ENCODE data around the gene TOR2A. TPM values are rescaled to one million over a fixed set of nuclear protein-coding genes. Genes with fewer than 3 reads are reported as not detected.

The TOR2A gene
- total RNA-seq, 4 donors from 2014 or later = 31.4 to 126 (median 48.1) TPM

DNA sequence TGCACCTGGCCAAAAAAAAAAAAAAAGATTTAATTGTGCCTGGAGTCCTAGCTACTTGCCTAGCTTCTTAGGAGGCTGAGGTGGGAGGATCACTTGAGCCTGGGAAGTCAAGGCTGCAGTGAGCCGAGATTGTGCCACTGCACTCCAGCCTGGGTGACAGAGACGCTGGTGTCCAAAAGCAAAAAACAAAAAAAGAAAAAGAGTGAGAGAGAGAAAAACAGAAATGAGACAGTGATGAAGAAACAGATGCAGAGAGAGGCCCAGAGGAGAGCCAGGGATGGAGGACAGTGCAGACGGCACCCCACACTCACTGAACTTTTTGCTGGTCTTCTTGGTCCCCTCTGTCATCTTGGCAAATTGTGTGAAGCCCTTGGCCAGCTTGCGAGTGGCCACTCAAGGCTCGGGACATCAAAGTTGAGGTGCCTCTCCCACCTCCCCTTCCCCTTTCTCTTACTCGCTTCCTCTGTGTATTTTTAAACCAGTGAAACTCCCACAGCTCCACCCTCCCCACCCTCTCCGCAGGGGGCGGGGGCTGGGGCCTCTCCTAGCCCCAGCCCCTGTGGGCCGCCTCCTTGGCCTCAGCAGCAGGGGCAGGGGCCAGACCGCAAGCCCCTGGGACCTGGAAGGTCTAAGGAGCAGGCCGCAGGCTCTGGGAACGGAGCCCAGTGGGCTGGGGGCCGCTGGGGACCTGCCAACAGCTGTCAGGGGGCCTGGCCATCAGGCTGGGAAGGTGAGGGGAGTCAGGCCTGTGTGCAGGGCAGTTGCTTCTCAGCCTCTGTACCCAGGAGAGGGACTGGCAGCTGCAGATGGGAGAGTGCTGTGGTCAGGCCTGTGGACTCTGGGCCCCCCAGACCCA lies 43.4 kb upstream of the TOR2A start, which contains the start of gene SH2D3C:
TSS of gene SH2D3C (minus strand) at position 387 of the 856 bp plus-strand sequence. CDS start at position 348, 39 bp downstream.
- intact Hi-C loops (cut with DNase I; ENCODE audit: low total_unique reads) (no loop called here), in situ Hi-C loops (cut with MboI; ENCODE audit: low pct_ligation_motif_present in 1 of 4, low pct_unique_long_range_greater_than_20kb in 1 of 4, low sequenced_read_pairs in 3 of 4) (loop anchor here in 1 of 4 donors (25.0 kb wide), 1 partner anchor 134 kb away; the partner anchor contains the start of gene ST6GALNAC4)
- Histone ChIP-seq H3K4me3 (peak within 1 kb of the TSS in 1 of 4 donors; percentile 27), H3K27ac (peak within 1 kb of the TSS; percentile 66 to 85 (median 74)), H3K4me1 (peaks cover 0 to 11% (median 5%) of the 10 kb centered on the region in 4 donors), H3K9me3 (no peaks in the 10 kb centered on the region), H3K27me3 (no peaks in the 10 kb centered on the region), H3K36me3 (no peaks in the 10 kb centered on the region)
- peak; percentile 66 for DNase-seq
- WGBS, 2 donors (ENCODE audit: low coverage in 1 of 2) = 48 to 52% methylated on average over 2 to 13 of the region's 13 CpGs
- peak; percentile 16 for TF ChIP-seq POLR2A (IDR thresholded peaks at IDR 0.05)
- peak in 1 of 3 donors; percentile 36 for TF ChIP-seq POLR2AphosphoS5 (IDR thresholded peaks at IDR 0.05)
- no peak for TF ChIP-seq EP300 (IDR thresholded peaks at IDR 0.05; ENCODE audit: low read depth)

DNA sequence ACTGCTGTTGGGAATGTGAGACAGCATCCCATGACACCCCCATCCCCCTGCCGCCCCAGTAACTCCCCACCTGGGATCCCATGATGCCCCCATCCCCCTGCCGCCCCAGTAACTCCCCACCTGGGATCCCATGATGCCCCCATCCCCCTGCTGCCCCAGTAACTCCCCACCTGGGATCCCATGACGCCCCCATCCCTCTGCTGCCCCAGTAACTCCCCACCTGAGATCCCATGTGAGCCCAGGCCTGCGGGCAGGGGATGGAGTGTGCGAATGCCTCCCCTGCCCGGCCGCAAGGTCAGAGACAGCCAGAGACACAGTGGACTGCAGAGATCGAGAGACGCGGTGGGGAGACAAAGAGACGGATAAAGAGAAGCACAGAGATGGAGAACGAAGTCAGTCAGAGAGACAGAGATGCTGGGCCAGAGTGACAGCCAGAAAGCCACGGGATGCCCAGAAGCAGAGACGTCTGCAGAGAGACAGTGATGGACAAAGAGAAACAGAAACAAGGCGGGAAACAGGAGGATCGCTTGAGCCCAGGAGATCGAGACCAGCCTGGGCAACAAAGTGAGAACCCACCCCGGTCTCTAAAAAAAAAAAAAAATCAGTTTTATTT lies 42.4 kb upstream of the TOR2A start:
- H3K27me3 ChIP-seq = no peaks in the 10 kb centered on the region
- intact Hi-C loops (cut with DNase I; ENCODE audit: low total_unique reads) (no loop called here), in situ Hi-C loops (cut with MboI; ENCODE audit: low pct_ligation_motif_present in 1 of 4, low pct_unique_long_range_greater_than_20kb in 1 of 4, low sequenced_read_pairs in 3 of 4) (loop anchor here in 1 of 4 donors (25.0 kb wide), 1 partner anchor 135 kb away; the partner anchor contains the start of gene ST6GALNAC4)
- H3K4me3 ChIP-seq = peak overlapping the region in 2 of 4 donors; percentile 1 to 27
- 55% methylated on average over 18 of the region's 18 CpGs; no CpG with 5 or more reads in 1 of the 2 donors for WGBS, 2 donors (ENCODE audit: low coverage in 1 of 2)
- H3K36me3 ChIP-seq = no peaks in the 10 kb centered on the region
- peaks cover 0 to 11% (median 5%) of the 10 kb centered on the region in 4 donors for H3K4me1 ChIP-seq
- no peak for DNase-seq
- no peak for TF ChIP-seq POLR2AphosphoS5 (IDR thresholded peaks at IDR 0.05)
- no peak for TF ChIP-seq EP300 (IDR thresholded peaks at IDR 0.05; ENCODE audit: low read depth)
- TF ChIP-seq, protein P1, sequence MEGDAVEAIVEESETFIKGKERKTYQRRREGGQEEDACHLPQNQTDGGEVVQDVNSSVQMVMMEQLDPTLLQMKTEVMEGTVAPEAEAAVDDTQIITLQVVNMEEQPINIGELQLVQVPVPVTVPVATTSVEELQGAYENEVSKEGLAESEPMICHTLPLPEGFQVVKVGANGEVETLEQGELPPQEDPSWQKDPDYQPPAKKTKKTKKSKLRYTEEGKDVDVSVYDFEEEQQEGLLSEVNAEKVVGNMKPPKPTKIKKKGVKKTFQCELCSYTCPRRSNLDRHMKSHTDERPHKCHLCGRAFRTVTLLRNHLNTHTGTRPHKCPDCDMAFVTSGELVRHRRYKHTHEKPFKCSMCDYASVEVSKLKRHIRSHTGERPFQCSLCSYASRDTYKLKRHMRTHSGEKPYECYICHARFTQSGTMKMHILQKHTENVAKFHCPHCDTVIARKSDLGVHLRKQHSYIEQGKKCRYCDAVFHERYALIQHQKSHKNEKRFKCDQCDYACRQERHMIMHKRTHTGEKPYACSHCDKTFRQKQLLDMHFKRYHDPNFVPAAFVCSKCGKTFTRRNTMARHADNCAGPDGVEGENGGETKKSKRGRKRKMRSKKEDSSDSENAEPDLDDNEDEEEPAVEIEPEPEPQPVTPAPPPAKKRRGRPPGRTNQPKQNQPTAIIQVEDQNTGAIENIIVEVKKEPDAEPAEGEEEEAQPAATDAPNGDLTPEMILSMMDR (IDR thresholded peaks at IDR 0.05) = no peak
- TF ChIP-seq POLR2A (IDR thresholded peaks at IDR 0.05) = no peak
- peak overlapping the region; percentile 66 to 85 (median 74) for H3K27ac ChIP-seq
- no peaks in the 10 kb centered on the region for H3K9me3 ChIP-seq

DNA sequence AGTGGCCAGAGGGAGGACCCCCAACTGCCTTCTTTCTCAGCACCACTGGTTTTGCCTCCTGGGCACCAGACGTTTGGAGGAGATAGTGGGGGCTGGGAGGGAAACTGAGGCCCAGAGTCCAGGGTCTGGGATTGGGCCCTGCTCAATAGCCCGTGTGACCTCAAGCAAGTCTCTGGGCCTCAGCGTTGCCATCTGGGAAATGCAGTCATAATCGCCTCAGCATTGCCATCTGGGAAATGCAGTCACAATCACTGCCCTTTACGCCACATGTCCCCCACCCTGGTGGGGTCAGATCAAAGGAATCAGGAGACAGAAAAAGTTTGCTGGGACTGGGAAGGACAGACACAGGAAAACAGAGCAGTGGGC lies 41.8 kb upstream of the TOR2A start:
- no peak for TF ChIP-seq POLR2A (IDR thresholded peaks at IDR 0.05)
- TF ChIP-seq, protein P1 (IDR thresholded peaks at IDR 0.05) = no peak
- TF ChIP-seq EP300 (IDR thresholded peaks at IDR 0.05; ENCODE audit: low read depth) = no peak
- no peak for TF ChIP-seq POLR2AphosphoS5 (IDR thresholded peaks at IDR 0.05)
- 48% methylated on average over 5 of the region's 5 CpGs; no CpG with 5 or more reads in 1 of the 2 donors for WGBS, 2 donors (ENCODE audit: low coverage in 1 of 2)
- Histone ChIP-seq H3K4me3 (peak overlapping the region in 2 of 4 donors; percentile 1 to 27), H3K9me3 (no peaks in the 10 kb centered on the region), H3K4me1 (peaks cover 0 to 11% (median 5%) of the 10 kb centered on the region in 4 donors), H3K27ac (peak overlapping the region; percentile 4 to 85 (median 74)), H3K36me3 (no peaks in the 10 kb centered on the region), H3K27me3 (no peaks in the 10 kb centered on the region)
- in situ Hi-C loops (cut with MboI; ENCODE audit: low pct_ligation_motif_present in 1 of 4, low pct_unique_long_range_greater_than_20kb in 1 of 4, low sequenced_read_pairs in 3 of 4) (loop anchor here in 1 of 4 donors (25.0 kb wide), 1 partner anchor 135 kb away; the partner anchor contains the start of gene ST6GALNAC4), intact Hi-C loops (cut with DNase I; ENCODE audit: low total_unique reads) (no loop called here)
- DNase-seq = no peak

DNA sequence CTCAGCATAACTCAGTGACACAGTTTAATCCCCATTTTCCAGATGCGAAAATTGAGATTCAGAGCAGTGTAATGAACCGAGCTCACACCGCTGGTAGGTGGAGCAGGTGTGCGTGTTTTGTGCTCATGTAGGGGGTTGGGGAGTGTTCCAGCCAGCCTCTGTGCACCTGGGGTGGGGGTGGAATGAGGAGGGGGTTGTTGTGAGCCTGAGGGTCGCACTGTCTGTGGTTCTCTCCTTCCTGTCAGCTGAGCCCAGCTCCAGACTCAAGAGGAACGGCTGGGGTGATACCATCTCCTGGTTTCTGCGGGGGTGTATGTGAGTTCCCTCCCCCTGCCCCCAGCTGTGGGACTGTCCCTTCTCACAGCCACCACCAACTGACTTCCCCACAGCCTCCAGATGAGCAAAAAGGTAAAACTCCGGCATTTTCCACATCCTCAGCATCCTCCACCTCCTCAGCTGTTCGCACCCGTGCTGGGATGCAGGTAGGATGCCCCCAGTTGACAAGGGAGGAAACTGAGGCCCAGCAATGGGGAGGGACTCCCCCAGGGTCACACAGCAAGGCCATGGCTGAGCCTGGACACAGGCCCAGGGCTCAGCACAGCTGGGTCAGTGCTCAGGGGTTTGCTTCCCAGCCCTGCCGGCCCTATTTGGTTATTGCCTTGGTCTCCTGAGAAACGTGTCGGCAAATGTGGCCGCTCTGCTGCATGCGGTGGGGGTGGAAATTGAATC lies 41.3 kb upstream of the TOR2A start:
- in situ Hi-C loops (cut with MboI; ENCODE audit: low pct_ligation_motif_present in 1 of 4, low pct_unique_long_range_greater_than_20kb in 1 of 4, low sequenced_read_pairs in 3 of 4) = loop anchor here in 1 of 4 donors (25.0 kb wide), 1 partner anchor 136 kb away; the partner anchor contains the start of gene ST6GALNAC4
- DNase-seq = peak; percentile 78
- 70 to 83% methylated on average over 1 to 13 of the region's 15 CpGs for WGBS, 2 donors (ENCODE audit: low coverage in 1 of 2)

More for the DNA sequence above, 41.3 kb upstream of the TOR2A start:
- peak overlapping the region; percentile 22 to 85 (median 74) for H3K27ac ChIP-seq
- no peaks in the 10 kb centered on the region for H3K27me3 ChIP-seq
- H3K4me3 ChIP-seq = peak overlapping the region in 2 of 4 donors; percentile 15 to 27
- no peak for TF ChIP-seq EP300 (IDR thresholded peaks at IDR 0.05; ENCODE audit: low read depth)
- no peak for TF ChIP-seq POLR2AphosphoS5 (IDR thresholded peaks at IDR 0.05)
- no peak for TF ChIP-seq POLR2A (IDR thresholded peaks at IDR 0.05)
- TF ChIP-seq, protein P1 (IDR thresholded peaks at IDR 0.05) = no peak
- intact Hi-C loops (cut with DNase I; ENCODE audit: low total_unique reads) = no loop called here
- H3K36me3 ChIP-seq = no peaks in the 10 kb centered on the region
- no peaks in the 10 kb centered on the region for H3K9me3 ChIP-seq
- H3K4me1 ChIP-seq = peaks cover 0 to 15% (median 7%) of the 10 kb centered on the region in 4 donors
